SK-N-SH treated with all-trans-retinoic acid at 6 μM for 48 hours (cell line): ENCODE measurements around the gene VPS35.

Experiments
- ATAC-seq: fragments of 200-7000 bp; cut with Tn5 transposase; 3 replicates; pipeline ENCODE4 v1.9.1; 2020; ENCODE audit warnings: mild to moderate bottlenecking, moderate library complexity
- ARNTL ChIP-seq: fragments of 450-650 bp; formaldehyde crosslinking; IDR thresholded peaks from 2 replicates; pipeline ENCODE4 v1.5.0; 2020; ENCODE audit warnings: low read depth, mild to moderate bottlenecking, moderate library complexity, borderline replicate concordance
- BACH2 ChIP-seq: fragments of 250-450 bp; sonication (Bioruptor Pico); IDR thresholded peaks from 2 replicates; pipeline ENCODE4 v1.9.0; 2021; ENCODE audit warnings: mild to moderate bottlenecking, borderline replicate concordance
- CREB5 ChIP-seq: fragments of 250-450 bp; sonication (Bioruptor Pico); IDR thresholded peaks from 2 replicates; pipeline ENCODE4 v1.5.1; 2020; ENCODE audit warnings: low read depth, mild to moderate bottlenecking, moderate library complexity
- CSDC2 ChIP-seq: fragments of 250-450 bp; sonication (Bioruptor Pico); IDR thresholded peaks from 2 replicates; pipeline ENCODE4 v1.5.0; 2020; ENCODE audit warnings: mild to moderate bottlenecking, moderate library complexity
- CSRNP3 ChIP-seq: fragments of 250-450 bp; sonication (Bioruptor Pico); IDR thresholded peaks from 2 replicates; pipeline ENCODE4 v1.5.1; 2021; ENCODE audit warnings: mild to moderate bottlenecking, moderate library complexity
- ESRRG ChIP-seq: fragments of 250-450 bp; sonication (Bioruptor Pico); IDR thresholded peaks from 2 replicates; pipeline ENCODE4 v1.6.1; 2021; ENCODE audit warnings: mild to moderate bottlenecking
- GLIS3 ChIP-seq: fragments of 250-450 bp; sonication (Bioruptor Pico); IDR thresholded peaks from 2 replicates; pipeline ENCODE4 v1.5.0; 2020; ENCODE audit warnings: mild to moderate bottlenecking, moderate library complexity
- ISL1 ChIP-seq: fragments of 250-450 bp; sonication (Bioruptor Pico); IDR thresholded peaks from 2 replicates; pipeline ENCODE4 v2.1.2; 2022; ENCODE audit warnings: mild to moderate bottlenecking, moderate library complexity
- OSR1 ChIP-seq: fragments of 250-450 bp; sonication (Bioruptor Pico); IDR thresholded peaks from 2 replicates; pipeline ENCODE4 v1.8.0; 2022; ENCODE audit warnings: moderate library complexity, mild to moderate bottlenecking, inconsistent platforms
- PATZ1 ChIP-seq: fragments of 250-450 bp; sonication (Bioruptor Pico); IDR thresholded peaks from 2 replicates; pipeline ENCODE4 v1.8.0; 2020; ENCODE audit warnings: mild to moderate bottlenecking, moderate library complexity, borderline replicate concordance
- POU6F1 ChIP-seq: fragments of 250-450 bp; sonication (Bioruptor Pico); IDR thresholded peaks from 2 replicates; pipeline ENCODE4 v1.8.0; 2021; ENCODE audit warnings: low read depth, mild to moderate bottlenecking, moderate library complexity, borderline replicate concordance
- SNAI2 ChIP-seq: fragments of 250-450 bp; sonication (Bioruptor Pico); IDR thresholded peaks from 2 replicates; pipeline ENCODE4 v1.5.0; 2020; ENCODE audit warnings: mild to moderate bottlenecking, moderate library complexity
- TCF4 ChIP-seq: fragments of 250-450 bp; sonication (Bioruptor Pico); IDR thresholded peaks from 2 replicates; pipeline ENCODE4 v1.8.0; 2021; ENCODE audit warnings: mild to moderate bottlenecking, moderate library complexity, borderline replicate concordance
- TOX ChIP-seq: fragments of 250-450 bp; sonication (Bioruptor Pico); IDR thresholded peaks from 2 replicates; pipeline ENCODE4 v1.8.0; 2021; ENCODE audit warnings: mild to moderate bottlenecking, moderate library complexity, borderline replicate concordance
- TSHZ2 ChIP-seq: fragments of 250-450 bp; sonication (Bioruptor Pico); IDR thresholded peaks from 2 replicates; pipeline ENCODE4 v1.5.0; 2020; ENCODE audit warnings: mild to moderate bottlenecking, moderate library complexity
- ZFP30 ChIP-seq: fragments of 450-650 bp; formaldehyde crosslinking; IDR thresholded peaks from 2 replicates; pipeline ENCODE4 v1.5.0; 2022; ENCODE audit warnings: mild to moderate bottlenecking, moderate library complexity
- ZNF565 ChIP-seq: fragments of 450-650 bp; formaldehyde crosslinking; conservative IDR thresholded peaks from 2 replicates; pipeline ENCODE4 v1.5.0; 2020; ENCODE audit warnings: low read depth, mild to moderate bottlenecking, moderate library complexity

Gene VPS35

GRCh38 chr16:46690281-46691178, 1.6 kb upstream of the VPS35 start (continued):
- no peak for TF ChIP-seq TSHZ2
- TF ChIP-seq CREB5 (CRISPR knock-in tag) = no peak
- no peak for TF ChIP-seq CSRNP3 (CRISPR knock-in tag)
- no peak for TF ChIP-seq SNAI2 (CRISPR knock-in tag)
- TF ChIP-seq ARNTL = no peak

- TF ChIP-seq CSDC2 (CRISPR knock-in tag) = no peak
- no peak for TF ChIP-seq TOX
- no peak for TF ChIP-seq CSRNP3 (CRISPR knock-in tag)
- TF ChIP-seq ZFP30 (CRISPR knock-in tag) = no peak
- TF ChIP-seq ISL1 = no peak
- TF ChIP-seq ZNF565 = no peak
- no peak for TF ChIP-seq GLIS3 (CRISPR knock-in tag)
- no peak for TF ChIP-seq BACH2 (CRISPR knock-in tag)
- TF ChIP-seq POU6F1 (CRISPR knock-in tag) = no peak
- no peak for TF ChIP-seq ESRRG (CRISPR knock-in tag)
- TF ChIP-seq TCF4 (CRISPR knock-in tag) = no peak
- no peak for TF ChIP-seq PATZ1
- TF ChIP-seq OSR1 (CRISPR knock-in tag) = no peak
- no peak for TF ChIP-seq CREB5 (CRISPR knock-in tag)
- no peak for TF ChIP-seq SNAI2 (CRISPR knock-in tag)
- TF ChIP-seq, all 23 proteins: peak for 0
Observed at GRCh38 chr16:46689365-46690280, 645 bp upstream of the VPS35 start, which contains the start of gene ORC6. ORC6 (plus strand) TSS chr16:46689659; CDS start chr16:46689706, 47 bp downstream.

More at GRCh38 chr16:46689365-46690280, 645 bp upstream of the VPS35 start, which contains the start of gene ORC6:
- peak; percentile 90 for ATAC-seq
